ENCODE data around the gene MAZ.
"Not testable (repeated sequence)": the region's sequence is repeated elsewhere in the genome, so short reads cannot be mapped to it uniquely, and the experiment has no call there.

The MAZ gene

DNA sequence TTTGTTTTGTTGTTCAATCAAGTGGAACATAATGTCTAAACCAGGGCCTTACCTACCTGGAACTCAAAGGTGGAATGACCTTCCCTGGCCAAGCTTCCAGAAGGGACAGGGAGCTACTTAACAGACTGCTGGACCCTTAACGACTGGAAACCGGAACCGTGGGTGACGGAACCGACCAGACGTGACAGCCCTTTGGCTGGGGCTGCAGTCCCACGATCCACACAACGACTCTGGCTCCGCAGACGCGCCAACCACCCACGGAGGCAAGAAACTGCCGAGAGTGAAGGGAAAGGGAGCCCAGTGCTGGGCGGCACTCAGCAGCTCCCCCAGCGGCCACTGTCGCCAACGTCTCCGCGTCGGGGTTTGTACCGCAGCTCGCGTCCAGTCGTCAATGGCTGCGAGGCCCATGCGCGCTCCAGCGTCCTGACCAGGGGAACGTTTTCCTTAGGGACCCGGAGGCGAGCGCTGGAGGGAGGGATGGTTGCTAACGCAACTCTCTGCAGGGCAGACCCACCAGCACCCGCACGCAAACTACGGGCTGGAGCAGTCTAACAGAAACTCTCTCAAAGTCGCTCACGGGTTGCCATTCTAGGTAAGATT, 21.3 kb upstream of the MAZ start:
- peak; percentile 89 for TF ChIP-seq CTCF (IDR thresholded peaks at IDR 0.05; ENCODE audit: extremely low read depth, insufficient read depth, missing control alignments)
- in situ Hi-C loops (cut with MboI; ENCODE audit: low pct_unique_long_range_greater_than_20kb, low sequenced_read_pairs, unreplicated experiment) = loop anchor here (10.0 kb wide), 1 partner anchor 50 kb away; no protein-coding TSS in a partner anchor
- DNase-seq (ENCODE audit: low spot score) = peak; percentile 70

GRCh38 chr16:29787155-29787554, 19.2 kb upstream of the MAZ start:
- in situ Hi-C loops (cut with MboI; ENCODE audit: low pct_unique_long_range_greater_than_20kb, low sequenced_read_pairs, unreplicated experiment) = loop anchor here (10.0 kb wide), 1 partner anchor 52 kb away; no protein-coding TSS in a partner anchor
- not testable (repeated sequence) for DNase-seq (ENCODE audit: low spot score)

DNA sequence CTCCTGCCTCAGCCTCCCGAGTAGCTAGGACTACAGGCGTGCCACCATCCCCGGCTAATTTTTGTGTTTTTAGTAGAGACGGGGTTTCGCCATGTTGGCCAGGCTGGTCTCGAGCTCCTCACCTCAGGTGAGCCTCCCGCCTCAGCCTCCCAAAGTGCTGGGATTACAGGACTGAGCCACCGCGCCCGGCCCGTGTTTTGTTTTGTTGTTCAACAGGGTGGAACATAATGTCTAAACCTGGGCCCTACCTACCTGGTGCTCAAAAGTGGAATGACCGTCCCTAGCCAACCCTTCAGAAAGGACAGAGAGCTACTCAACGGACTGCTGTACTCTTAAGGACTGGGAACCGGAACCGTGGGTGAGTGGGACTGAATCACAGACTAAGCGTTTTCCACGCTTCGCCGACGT, 16.6 kb upstream of the MAZ start:
- no peak for TF ChIP-seq CTCF (IDR thresholded peaks at IDR 0.05; ENCODE audit: extremely low read depth, insufficient read depth, missing control alignments)
- in situ Hi-C loops (cut with MboI; ENCODE audit: low pct_unique_long_range_greater_than_20kb, low sequenced_read_pairs, unreplicated experiment) = loop anchor here (10.0 kb wide), 1 partner anchor 55 kb away; no protein-coding TSS in a partner anchor
- DNase-seq (ENCODE audit: low spot score) = no peak

GRCh38 chr16:29790183-29790948, 16.0 kb upstream of the MAZ start, which contains the start of gene KIF22:
Gene KIF22, plus strand, starts transcription at chr16:29790751. Its CDS starts 9 bp downstream, at chr16:29790760.
- in situ Hi-C loops (cut with MboI; ENCODE audit: low pct_unique_long_range_greater_than_20kb, low sequenced_read_pairs, unreplicated experiment) = no loop called here
- TF ChIP-seq CTCF (IDR thresholded peaks at IDR 0.05; ENCODE audit: extremely low read depth, insufficient read depth, missing control alignments) = peak; percentile 85
- DNase-seq (ENCODE audit: low spot score) = peak; percentile 99

DNA sequence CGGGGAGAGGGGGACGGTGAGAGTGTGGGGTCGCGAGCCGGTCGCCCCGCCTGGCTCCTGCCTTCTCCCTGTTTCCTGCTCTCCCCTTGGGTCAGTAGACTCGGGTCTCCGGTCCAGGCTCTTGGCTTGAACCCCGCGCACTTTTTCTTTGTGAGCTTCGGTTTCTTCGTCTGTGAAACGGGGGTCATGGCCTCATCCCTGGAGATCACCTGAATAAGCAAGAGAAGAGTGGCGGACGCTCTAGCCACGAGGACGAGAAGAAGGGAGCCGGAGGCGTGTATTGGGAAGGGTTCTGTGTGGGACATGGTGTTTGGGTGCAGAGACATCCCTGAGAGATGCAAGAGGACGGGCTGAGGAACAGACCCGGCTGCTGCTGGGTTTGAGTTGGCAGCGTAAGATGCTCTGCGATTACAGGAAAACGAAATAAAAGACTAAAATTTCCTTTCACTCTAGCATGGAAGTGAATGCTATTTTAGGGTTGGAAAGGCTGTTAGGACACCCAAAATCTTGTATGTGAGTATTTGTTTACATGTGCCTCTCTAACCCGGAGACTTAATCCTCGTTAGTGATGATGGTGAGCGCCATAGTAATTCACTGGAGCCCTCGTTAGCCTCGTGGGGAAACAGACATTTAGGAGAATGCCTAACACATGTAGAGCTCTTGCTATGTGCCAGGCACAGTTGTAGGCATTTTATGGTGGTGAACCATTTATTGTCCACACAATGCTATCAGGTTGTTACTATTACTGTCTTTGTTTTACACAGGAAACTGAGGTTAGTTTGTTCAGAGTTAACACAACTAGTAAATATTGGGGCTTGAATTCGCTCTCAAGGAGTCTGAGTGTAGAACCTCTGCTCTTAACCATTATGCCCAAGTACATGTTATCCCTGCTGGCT, 15.1 kb upstream of the MAZ start:
- TF ChIP-seq CTCF (IDR thresholded peaks at IDR 0.05; ENCODE audit: extremely low read depth, insufficient read depth, missing control alignments) = no peak
- DNase-seq (ENCODE audit: low spot score) = no peak
- in situ Hi-C loops (cut with MboI; ENCODE audit: low pct_unique_long_range_greater_than_20kb, low sequenced_read_pairs, unreplicated experiment) = no loop called here

DNA sequence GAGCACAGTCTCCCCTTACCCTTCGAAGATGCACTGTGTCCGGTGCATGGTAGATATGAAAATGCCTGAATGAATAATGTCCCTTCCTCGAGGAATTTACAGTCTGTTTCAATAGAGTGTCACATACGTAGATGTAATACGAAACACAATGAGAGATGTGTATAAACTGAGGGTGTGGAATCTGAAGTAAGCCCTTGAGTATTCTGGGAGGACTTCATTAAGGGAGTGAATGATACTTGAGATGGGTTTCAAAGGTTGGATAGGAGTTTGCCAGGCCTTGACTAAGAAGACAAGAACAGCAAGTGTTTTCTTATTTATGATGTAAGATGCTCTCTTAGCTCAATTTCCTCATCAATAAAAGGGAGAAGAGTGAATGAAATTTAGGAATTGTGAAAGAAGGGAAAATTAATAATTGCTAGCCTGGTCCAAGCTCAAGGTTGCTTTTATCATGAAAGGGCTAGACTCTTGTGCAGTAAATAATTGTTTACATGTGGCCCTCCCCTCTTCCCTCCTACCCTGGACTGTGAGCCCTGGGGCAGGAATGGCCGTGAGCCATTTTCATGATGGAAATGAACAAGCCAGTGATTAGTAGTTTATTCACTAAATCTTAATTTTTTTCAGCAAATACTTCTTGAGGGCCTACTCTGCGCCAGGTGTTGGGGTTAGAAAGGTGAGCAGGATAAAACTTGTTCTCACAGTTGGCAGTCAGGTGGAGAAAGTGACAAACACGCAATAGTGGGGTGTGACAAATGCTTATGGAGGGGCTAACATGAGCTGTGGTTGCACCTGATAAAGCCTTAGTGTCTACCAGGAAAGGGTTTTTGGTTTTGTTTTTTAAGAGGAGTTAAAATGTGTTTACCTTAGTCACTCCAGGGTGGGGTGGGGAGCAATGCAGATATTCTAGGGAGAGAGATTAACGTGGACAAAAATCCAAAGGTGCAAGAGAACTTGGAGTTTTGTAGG, 14.2 kb upstream of the MAZ start:
- TF ChIP-seq CTCF (IDR thresholded peaks at IDR 0.05; ENCODE audit: extremely low read depth, insufficient read depth, missing control alignments) = no peak
- DNase-seq (ENCODE audit: low spot score) = no peak
- in situ Hi-C loops (cut with MboI; ENCODE audit: low pct_unique_long_range_greater_than_20kb, low sequenced_read_pairs, unreplicated experiment) = no loop called here

GRCh38 chr16:29793153-29793552, 13.2 kb upstream of the MAZ start:
- in situ Hi-C loops (cut with MboI; ENCODE audit: low pct_unique_long_range_greater_than_20kb, low sequenced_read_pairs, unreplicated experiment); DNase-seq (ENCODE audit: low spot score): not testable (repeated sequence)

All from GM13977 (cell line).